Inferior parietal cortex (tissue), 1 donor: ENCODE measurements around the gene PLAAT4.
"Not testable (repeated sequence)": the region's sequence is repeated elsewhere in the genome, so short reads cannot be mapped to it uniquely, and the experiment has no call there.

Source experiments
- DNase-seq: peaks from one replicate; pipeline ENCODE4 v3.0.0-alpha.2; 2016; ENCODE audit errors: extremely low spot score

The PLAAT4 gene

GRCh38 chr11:63511048-63511748 is 25.4 kb upstream of the PLAAT4 start:
- DNase-seq, result no peak

GRCh38 chr11:63512816-63513215 is 23.8 kb upstream of the PLAAT4 start:
- no peak for DNase-seq

GRCh38 chr11:63516109-63516508 is 20.5 kb upstream of the PLAAT4 start:
- no peak for DNase-seq

GRCh38 chr11:63517156-63517555 is 19.5 kb upstream of the PLAAT4 start:
- DNase-seq, result no peak

- DNase-seq, result no peak
Observed at GRCh38 chr11:63518548-63518947, 18.1 kb upstream of the PLAAT4 start.

- DNase-seq, result no peak
Observed at GRCh38 chr11:63520606-63521170, 15.9 kb upstream of the PLAAT4 start.

- no peak for DNase-seq
Observed at GRCh38 chr11:63521896-63522295, 14.7 kb upstream of the PLAAT4 start.

- no peak for DNase-seq
Observed at GRCh38 chr11:63523151-63523550, 13.5 kb upstream of the PLAAT4 start.

- DNase-seq, result no peak
Observed at GRCh38 chr11:63527667-63528066, 8.9 kb upstream of the PLAAT4 start.

GRCh38 chr11:63528156-63528555 is 8.5 kb upstream of the PLAAT4 start:
- not testable (repeated sequence) for DNase-seq

GRCh38 chr11:63528729-63529278 is 7.8 kb upstream of the PLAAT4 start:
- DNase-seq, result not testable (repeated sequence)

GRCh38 chr11:63529373-63529772 is 7.2 kb upstream of the PLAAT4 start:
- not testable (repeated sequence) for DNase-seq

GRCh38 chr11:63530021-63530420 is 6.6 kb upstream of the PLAAT4 start:
- DNase-seq, result peak; percentile 61

- not testable (repeated sequence) for DNase-seq
Observed at GRCh38 chr11:63531074-63531792, 5.4 kb upstream of the PLAAT4 start.

- no peak for DNase-seq
Observed at GRCh38 chr11:63532117-63532516, 4.5 kb upstream of the PLAAT4 start.

GRCh38 chr11:63532799-63533475 is 3.7 kb upstream of the PLAAT4 start:
- no peak for DNase-seq

GRCh38 chr11:63534076-63534475 is 2.5 kb upstream of the PLAAT4 start:
- DNase-seq, result no peak

- DNase-seq, result no peak
Observed at GRCh38 chr11:63534895-63535461, 1.6 kb upstream of the PLAAT4 start.

GRCh38 chr11:63535734-63536133 is 874 bp upstream of the PLAAT4 start:
- no peak for DNase-seq

- peak; percentile 72 for DNase-seq
Observed at GRCh38 chr11:63537293-63538101, 889 bp downstream of the PLAAT4 start.

- not testable (repeated sequence) for DNase-seq
Observed at GRCh38 chr11:63542506-63542905, 5.9 kb downstream of the PLAAT4 start.
